ENCODE data around the gene PPIL1.

DNA sequence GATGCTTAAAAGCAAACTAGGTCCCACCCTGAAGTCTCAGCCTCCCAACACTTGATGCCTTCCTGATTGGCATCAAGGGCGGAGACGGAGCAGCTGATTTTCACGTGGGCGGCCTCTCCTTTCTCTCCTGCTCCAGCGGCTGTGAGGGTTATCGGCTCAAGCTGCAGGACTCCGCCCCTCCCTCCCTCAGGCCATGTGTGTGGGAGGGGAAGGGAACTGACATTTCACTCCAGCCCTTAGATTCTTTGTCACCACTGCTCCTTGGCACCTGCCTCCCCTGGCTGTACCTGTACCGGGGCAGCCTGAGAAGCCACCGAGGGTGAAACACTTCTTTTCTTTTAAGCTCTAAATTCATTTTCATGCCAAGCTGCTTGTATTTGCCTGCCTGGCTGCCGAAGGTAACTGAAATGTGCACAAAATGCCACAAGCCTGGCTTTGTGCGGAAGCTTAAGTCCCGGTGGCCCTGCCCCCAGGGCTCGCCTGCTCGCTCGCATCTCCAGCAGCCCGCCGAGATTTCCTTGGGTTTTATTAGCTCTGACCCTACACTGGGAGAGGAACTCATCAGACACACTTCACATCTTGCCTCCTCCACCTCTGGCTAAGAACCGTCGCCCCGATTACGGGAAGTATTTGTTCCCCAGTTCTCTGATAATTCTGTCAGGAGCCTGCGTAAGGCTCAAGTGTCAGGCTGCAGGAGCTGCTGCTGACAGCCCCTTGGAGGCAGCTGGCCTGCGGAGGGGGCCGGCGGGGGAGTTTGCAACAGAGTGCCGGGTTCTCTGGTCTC is 25.8 kb downstream of the PPIL1 start:
- TF ChIP-seq EZH2phosphoT487 (IDR thresholded peaks at IDR 0.05; ENCODE audit: insufficient read depth, low read depth) (no peak), EZH2 (IDR thresholded peaks at IDR 0.05; ENCODE audit: insufficient read depth, poor library complexity, severe bottlenecking) (no peak)
